MM.1S (cell line): ENCODE results near the gene CADM2.

Experiments
- EZH2 ChIP-seq: fragments of 300-600 bp; sonication (generic); optimal IDR thresholded peaks from 2 replicates; pipeline ENCODE3; 2017; ENCODE audit warnings: low read depth, mild to moderate bottlenecking, antibody characterized with exemption, low read length, mixed read lengths
- EZH2phosphoT487 ChIP-seq: fragments of 300-600 bp; sonication (generic); IDR thresholded peaks from 2 replicates; pipeline ENCODE4 v1.6.1; 2018; ENCODE audit warnings: antibody characterized with exemption, low read length
- TF ChIP-seq, protein P1 (sequence below): fragments of 300-600 bp; sonication (generic); IDR thresholded peaks from 2 replicates; pipeline ENCODE4 v1.5.1; 2016; ENCODE audit warnings: antibody characterized with exemption, low read length, mixed read lengths

DNA sequence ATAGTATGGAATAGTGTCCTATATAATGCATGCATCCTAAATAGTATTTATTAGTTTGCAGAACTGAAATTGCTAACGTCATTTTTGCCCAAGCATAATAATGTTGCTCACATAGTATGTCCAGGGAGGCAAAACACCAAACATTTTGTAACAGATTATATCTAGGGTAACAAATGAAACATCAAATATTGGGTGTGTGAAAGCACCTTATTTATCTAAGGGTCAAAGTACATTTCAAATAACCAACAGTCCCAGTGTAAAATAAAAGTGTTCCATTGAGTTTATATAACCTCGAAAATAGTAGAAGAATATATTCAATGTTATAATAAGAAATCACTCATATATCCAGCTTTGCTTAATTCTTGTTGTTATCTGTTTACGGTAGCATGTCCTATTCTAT is 363.1 kb downstream of the CADM2 start:
- TF ChIP-seq, protein P1, sequence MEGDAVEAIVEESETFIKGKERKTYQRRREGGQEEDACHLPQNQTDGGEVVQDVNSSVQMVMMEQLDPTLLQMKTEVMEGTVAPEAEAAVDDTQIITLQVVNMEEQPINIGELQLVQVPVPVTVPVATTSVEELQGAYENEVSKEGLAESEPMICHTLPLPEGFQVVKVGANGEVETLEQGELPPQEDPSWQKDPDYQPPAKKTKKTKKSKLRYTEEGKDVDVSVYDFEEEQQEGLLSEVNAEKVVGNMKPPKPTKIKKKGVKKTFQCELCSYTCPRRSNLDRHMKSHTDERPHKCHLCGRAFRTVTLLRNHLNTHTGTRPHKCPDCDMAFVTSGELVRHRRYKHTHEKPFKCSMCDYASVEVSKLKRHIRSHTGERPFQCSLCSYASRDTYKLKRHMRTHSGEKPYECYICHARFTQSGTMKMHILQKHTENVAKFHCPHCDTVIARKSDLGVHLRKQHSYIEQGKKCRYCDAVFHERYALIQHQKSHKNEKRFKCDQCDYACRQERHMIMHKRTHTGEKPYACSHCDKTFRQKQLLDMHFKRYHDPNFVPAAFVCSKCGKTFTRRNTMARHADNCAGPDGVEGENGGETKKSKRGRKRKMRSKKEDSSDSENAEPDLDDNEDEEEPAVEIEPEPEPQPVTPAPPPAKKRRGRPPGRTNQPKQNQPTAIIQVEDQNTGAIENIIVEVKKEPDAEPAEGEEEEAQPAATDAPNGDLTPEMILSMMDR: no peak
- TF ChIP-seq EZH2phosphoT487 (no peak), EZH2 (no peak)
